Measurements from ENCODE around the gene LACRT.
"Not testable (repeated sequence)": the region's sequence is repeated elsewhere in the genome, so short reads cannot be mapped to it uniquely, and the experiment has no call there.

LACRT gene

GRCh38 chr12:54639112-54639511 lies 4.4 kb upstream of the LACRT start:
- DNase-seq (ENCODE audit: low read depth), result not testable (repeated sequence)

- peak; percentile 3 for DNase-seq (ENCODE audit: low read depth)
These were observed 2.5 kb downstream of the LACRT start for GRCh38 chr12:54631988-54632728.

DNA sequence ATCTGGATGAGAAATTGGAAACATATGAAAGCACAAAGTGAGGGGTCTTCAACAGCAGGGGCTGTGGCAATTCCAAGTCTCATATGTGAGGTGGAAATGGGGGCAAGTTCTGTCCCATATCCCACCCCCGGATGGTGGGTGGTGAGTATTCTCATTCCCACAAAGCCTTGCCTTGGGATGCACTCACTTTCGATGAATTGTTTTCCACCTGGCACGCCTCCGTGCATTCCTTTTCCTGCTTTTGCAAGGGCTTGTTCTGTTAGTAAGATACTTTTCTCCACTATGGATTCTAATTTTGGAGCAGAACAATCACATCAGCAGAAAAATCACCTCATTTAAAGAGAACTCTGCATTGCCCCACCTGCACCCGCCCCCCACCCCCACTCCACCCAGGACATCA lies 3.1 kb downstream of the LACRT start:
- DNase-seq (ENCODE audit: low read depth), result no peak

- DNase-seq (ENCODE audit: low read depth), result no peak
These were observed 4.8 kb downstream of the LACRT start for GRCh38 chr12:54629925-54630324.

GRCh38 chr12:54628186-54628846 lies 6.4 kb downstream of the LACRT start:
- no peak for DNase-seq (ENCODE audit: low read depth)

GRCh38 chr12:54627304-54627703 lies 7.4 kb downstream of the LACRT start:
- DNase-seq (ENCODE audit: low read depth), result no peak

DNA sequence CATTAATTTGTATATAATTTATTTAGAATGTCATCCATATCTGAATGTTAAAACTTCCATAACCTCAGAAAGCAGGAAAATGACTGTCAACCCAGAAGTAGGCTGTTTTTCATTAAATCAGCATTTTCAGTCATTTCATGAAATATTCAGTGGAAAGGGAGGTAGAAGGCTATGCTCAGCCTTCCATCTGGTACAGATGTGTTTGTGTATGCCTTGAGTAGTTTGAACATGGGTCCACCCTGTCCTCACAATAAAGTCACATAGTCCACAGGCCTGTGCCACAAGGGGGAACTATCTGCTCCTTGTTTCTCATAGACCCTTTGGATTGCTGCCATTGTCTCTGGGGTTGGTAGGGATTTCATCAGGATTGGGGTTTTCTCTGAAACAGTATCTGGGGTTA lies 9.1 kb downstream of the LACRT start:
- DNase-seq (ENCODE audit: low read depth), result no peak

- no peak for DNase-seq (ENCODE audit: low read depth)
These were observed 10.1 kb downstream of the LACRT start for GRCh38 chr12:54624315-54625279.

DNA sequence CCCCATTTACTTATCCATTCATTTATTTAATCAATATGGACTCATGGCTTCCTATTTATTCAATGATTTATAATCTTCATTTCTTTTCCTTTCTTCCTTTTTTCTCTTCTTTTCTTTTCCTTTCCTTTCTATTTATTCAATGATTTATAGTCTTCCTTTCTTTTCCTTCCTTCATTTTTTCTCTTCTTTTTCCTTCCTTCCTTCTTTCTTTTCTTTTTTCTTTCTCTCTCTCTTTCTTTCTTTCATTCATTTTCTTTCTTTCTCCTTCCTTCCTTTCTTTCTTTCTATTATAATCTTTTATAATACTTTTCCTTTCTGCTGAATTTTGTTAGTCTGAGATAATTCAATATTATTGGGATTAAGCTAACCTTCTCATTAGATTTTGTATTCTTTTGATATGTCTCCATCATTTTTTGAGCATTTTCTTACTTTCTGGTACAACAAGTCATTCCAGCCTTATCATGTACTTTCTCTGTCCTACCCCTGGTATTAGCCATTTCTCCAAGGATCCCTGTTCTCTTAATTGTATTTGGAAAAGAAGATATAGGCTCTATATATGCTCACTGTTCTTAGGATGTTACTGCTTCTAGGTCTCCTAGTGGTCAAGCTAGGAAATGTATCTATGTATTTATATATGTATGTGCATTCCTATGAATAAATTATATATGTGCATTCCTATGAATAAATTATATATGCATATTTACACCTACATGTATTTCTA lies 12.1 kb downstream of the LACRT start:
- peak; percentile 53 for DNase-seq (ENCODE audit: low read depth)

GRCh38 chr12:54616933-54617680 lies 17.6 kb downstream of the LACRT start:
- DNase-seq (ENCODE audit: low read depth), result no peak

- no peak for DNase-seq (ENCODE audit: low read depth)
These were observed 22.4 kb downstream of the LACRT start for GRCh38 chr12:54612225-54612750.

GRCh38 chr12:54611715-54612149 lies 23.0 kb downstream of the LACRT start:
- no peak for DNase-seq (ENCODE audit: low read depth)

- no peak for DNase-seq (ENCODE audit: low read depth)
These were observed 25.9 kb downstream of the LACRT start for GRCh38 chr12:54608769-54609168.

- no peak for DNase-seq (ENCODE audit: low read depth)
These were observed 26.5 kb downstream of the LACRT start for GRCh38 chr12:54608156-54608555.

GRCh38 chr12:54606556-54606955 lies 28.1 kb downstream of the LACRT start:
- no peak for DNase-seq (ENCODE audit: low read depth)

DNA sequence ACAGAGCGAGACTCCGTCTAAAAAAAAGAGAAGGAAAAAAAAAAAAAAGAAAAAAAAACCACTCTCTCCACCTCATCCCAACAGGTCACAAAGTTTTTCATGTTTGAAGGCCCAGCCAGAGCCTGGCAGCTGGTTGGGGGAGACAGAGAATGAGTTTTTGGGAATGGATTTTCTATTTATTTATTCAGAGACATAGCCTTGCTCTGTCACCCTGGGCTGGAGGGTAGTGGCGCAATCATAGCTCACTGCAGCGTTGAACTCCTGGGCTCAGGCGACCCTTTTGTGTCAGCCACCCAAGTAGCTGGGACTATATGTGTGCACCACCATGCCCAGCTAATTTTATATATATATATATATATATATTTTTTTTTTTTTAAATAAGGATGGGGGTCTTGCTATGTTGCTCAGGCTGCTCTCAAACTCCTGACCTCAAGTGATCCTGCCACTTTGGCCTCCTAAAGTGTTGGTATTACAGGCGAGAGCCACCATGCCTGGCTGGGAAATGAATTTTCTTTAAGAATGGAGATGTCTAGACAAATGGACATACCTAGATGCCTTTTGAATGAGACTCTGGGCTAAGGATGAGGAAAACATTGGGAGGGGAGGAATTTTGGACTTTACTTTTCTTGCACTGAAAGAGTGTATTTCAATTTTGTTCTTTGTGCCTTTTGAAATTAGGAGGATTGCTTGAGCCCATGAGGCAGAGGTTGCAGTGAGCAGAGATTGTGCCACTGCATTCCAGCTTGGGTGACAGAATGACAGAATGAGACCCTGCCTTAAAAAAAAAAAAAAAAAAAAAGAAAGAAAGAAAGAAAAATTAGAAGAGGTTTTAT lies 29.3 kb downstream of the LACRT start:
- DNase-seq (ENCODE audit: low read depth), result no peak

DNA sequence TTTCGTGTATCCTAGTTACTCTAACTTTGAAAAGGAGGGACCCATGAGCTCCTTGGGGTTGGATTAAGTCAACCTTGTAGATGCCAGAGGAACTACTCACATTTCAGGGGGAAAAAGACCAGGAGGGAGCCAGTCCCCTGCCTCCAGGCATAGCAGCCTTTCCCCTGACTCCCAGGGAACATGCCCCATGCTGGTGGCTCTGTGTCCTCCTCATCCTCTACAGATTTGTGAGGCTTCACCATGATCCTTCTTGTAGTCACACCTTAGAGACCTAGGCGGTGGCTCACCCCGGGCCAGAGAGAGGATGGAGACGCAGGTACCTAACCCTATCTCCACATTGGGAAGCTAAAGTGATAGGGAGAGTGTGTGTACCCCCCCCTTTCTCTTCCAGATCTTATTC lies 30.3 kb downstream of the LACRT start:
- no peak for DNase-seq (ENCODE audit: low read depth)

DNA sequence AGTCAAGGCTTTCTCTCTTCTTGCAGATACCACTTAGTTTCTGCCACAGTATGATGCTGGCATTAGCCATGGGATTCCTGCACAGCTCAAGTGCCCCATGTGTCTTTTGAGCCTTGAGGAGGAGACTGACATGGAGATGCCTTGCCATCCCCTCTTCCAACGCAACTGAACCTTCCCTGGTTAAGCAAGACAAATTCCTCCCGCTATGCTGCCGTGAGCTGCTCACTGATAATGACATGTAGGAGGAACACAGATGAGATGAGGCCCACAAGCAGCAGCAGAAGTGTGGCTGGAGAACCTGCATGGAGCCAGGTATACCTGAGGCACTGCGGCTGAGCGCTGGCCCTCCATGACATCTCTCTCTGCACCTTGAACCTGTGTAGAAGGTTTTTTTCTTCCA lies 30.8 kb downstream of the LACRT start:
- DNase-seq (ENCODE audit: low read depth), result no peak

- DNase-seq (ENCODE audit: low read depth), result peak; percentile 82
These were observed 31.4 kb downstream of the LACRT start for GRCh38 chr12:54603173-54603814.

Measured in ELR (cell line).